HG03460 (cell line): ENCODE measurements around the gene SHISA8.
"Not testable (repeated sequence)": the region's sequence is repeated elsewhere in the genome, so short reads cannot be mapped to it uniquely, and the experiment has no call there.

Source experiments
- ATAC-seq: cut with Tn5 transposase; IDR thresholded peaks from one replicate; pipeline ENCODE4 v1.9.1; 2021; ENCODE audit not compliant: unreplicated experiment

SHISA8 gene

DNA sequence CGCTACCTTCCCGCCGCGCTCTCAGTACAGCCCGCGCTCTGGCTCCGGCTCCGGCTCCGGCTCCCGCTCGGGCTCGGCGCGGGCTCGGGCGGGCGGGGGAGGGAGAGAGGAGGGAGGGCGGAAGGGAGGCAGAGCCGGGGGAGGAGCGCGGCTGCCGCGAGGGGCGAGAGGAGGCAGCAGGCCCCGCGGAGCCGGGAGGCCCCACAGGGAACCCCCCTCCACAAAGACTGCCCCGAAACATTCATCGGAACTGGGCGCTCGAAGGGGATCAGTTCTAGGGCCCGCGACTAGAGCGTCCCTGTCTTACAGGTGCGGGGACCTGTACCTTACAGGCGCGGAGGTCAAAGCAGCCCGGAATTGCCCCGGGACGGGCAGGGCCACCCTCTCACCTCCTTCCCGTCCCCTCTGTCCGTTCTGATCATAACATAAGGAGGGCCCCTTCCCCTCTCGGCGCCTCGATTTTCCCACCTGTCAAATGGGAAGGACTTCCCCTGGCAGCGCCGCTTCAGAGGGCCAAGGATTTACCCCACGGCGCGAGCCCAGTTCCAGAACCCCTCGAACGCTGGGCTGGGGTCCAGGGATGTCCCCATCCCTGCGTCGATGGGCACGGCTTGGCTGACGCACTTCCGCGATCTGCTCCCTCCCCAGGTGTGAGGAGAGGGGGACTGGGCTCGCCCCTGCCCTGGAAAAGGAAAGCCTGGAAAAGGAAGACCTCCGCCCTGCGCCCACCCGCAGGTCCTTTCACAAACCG lies at the start of gene SHISA8:
TSS of gene SHISA8 (minus strand) at position 40 of the 751 bp plus-strand sequence. CDS start 407 bp downstream, outside the sequence.
- ATAC-seq = no peak

DNA sequence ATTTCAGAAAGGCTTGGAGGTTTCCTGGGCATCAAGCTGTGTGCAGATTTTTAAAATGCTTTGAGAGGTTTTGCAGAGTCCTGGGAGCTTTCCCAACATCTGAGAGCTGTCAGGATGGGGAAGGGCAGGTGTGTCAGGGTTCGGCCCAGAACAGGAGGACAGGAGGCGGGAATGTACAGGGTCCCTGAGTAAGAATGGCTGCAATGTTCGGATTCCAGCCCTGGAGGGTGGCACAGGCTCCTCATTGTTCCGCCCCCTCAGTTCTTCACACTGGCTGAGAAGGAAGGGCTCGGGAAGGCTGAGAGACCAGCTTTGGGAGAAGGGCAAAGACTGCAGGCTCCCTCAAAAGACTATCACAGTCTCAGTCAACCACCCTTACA lies 49.2 kb upstream of the SHISA8 start:
- ATAC-seq = no peak

DNA sequence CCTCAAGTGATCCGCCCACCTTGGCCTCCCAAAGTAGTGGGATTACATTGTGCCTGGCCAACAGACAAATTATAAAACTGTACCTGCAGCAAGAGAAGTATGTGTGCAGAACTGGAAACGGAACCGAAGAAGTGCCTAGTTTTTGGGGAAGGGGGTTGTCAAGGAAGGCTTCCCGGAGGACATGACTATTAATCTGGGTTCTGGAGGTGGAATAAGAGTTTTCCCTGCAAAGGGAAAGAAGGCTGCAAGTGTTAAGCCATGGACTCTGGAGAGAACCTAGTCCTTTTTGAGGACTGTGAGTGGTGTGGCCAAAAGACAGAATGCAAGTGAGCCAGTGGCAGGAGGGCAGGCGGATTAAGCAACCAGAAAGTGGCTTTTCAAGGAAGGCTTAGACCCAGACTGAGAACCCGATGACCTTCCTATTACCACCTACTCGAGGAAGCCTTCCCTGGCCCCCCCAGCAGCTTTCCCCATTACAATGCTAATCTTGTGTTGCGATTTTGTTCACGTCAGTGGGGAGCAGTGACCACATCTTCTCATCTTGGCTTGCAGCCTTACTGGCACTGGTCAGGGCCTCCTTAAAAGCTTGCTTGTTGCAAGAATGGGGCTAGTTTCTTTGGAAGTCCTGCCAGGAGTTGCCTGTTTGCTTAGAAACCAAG lies 48.7 kb upstream of the SHISA8 start:
- no peak for ATAC-seq

DNA sequence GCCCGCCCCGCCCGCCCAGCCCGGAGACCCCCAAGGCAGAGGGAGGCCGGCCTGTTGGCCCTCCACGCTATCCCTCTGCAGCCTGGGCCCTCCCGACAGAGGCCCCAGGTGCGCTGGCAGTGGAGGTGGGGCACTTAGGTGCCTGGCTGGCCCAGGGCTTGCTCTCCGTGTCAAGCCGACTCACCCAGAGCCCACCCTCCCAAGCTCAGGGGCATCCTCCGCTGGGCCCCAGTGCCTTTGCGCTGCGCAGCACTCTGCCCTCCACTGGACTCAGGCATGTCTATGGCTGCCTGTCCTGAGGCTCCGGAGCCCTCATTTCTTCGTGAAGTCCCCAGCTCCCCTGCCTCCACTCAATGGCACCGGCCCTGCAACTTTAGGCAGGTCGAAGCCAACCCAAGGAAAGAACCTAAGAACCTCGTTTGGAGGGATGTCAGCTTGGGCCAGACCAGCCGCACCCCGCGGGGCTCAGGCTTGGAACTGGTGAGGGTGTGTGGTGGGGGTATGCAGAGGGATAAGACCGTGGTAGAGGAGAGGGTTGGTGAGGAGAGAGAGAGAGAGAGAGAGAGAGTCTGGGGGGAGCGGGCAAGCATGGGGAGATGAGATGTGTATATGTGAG lies 43.2 kb upstream of the SHISA8 start:
- ATAC-seq = no peak

- no peak for ATAC-seq
Observed at GRCh38 chr22:41952713-41953112, 37.8 kb upstream of the SHISA8 start.

GRCh38 chr22:41951898-41952474 lies 37.1 kb upstream of the SHISA8 start, which contains the start of gene SMIM45:
Gene SMIM45 (plus strand): TSS chr22:41952150.
- no peak for ATAC-seq

GRCh38 chr22:41949297-41949965 lies 34.6 kb upstream of the SHISA8 start:
- ATAC-seq = no peak

GRCh38 chr22:41948928-41949296 lies 34.0 kb upstream of the SHISA8 start:
- not testable (repeated sequence) for ATAC-seq

GRCh38 chr22:41948142-41948541 lies 33.3 kb upstream of the SHISA8 start:
- ATAC-seq = no peak

- ATAC-seq = no peak
Observed at GRCh38 chr22:41947424-41948080, 32.7 kb upstream of the SHISA8 start.

GRCh38 chr22:41946629-41947423 lies 32.0 kb upstream of the SHISA8 start, which contains the start of gene CENPM:
Gene CENPM (minus strand): TSS chr22:41947152. CDS start chr22:41947076, 76 bp downstream.
- ATAC-seq = peak; percentile 71

DNA sequence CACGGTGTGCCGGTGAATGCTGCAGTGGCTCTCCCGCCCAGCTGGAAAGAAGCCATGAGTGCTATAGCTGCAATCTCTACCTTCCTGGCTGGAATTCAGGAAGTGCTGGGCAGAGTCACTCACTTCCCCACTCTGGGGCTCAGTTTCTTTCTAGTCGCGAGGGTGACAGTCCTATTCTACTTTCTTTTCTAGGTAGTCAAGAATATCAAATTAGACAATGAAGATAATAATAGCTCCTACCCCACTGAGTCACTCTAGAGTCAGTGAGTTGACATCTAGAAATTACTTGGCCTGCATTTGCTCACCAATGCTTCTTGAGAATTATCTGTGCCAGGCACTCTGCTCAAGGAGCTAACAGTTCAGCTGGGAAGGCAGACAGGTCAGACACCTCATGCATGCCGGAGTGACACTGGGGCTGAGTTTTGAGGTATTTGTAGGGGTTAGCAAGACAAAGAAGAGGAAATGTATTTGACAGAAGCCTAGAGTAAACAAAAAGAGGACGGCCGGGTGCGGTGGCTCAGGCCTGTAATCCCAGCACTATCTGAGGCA lies 28.9 kb upstream of the SHISA8 start:
- ATAC-seq = no peak

DNA sequence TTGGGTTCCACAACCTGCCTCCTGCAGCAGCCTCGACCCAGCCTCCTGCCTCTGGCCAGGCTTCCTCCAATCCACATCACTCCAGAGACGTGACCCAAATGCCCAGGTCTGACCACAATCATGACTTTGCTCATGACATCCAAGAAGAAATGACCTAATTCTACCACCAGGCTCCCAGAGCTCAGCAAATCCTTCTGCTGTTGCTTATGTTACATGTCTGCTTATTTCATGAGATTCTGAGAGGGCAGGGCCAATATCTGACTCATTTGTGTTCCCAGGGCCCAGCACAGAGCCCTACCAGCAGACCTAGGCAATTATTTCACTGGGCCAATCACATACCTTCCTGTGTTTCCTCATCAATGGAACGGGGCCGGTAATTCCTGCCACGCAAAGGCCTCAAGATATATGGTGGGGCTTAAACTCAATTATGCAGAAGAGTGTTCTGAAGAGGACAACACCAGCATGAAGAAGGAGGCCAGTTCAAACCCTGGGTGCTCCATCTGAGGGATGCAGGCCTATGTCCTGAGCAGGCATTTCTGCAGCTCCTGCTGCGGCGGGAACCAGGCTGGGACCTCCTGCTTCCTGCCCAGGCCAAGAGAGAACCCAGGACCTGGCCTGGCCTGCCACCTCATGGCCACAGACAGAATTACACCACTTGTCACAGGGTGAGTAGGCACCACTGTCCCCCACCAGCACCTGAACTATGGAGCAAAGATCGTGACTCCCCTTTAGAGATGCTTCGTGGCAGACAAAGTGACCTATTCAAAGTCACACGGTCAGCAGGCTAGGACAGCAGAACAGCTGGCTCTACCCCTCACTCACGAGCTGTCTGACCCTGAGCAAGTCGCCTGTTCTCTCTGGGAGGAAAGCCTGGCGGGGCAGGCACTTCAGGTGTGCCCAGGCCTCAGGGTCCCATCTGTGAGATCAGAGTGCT lies 26.2 kb upstream of the SHISA8 start:
- ATAC-seq = peak; percentile 36

DNA sequence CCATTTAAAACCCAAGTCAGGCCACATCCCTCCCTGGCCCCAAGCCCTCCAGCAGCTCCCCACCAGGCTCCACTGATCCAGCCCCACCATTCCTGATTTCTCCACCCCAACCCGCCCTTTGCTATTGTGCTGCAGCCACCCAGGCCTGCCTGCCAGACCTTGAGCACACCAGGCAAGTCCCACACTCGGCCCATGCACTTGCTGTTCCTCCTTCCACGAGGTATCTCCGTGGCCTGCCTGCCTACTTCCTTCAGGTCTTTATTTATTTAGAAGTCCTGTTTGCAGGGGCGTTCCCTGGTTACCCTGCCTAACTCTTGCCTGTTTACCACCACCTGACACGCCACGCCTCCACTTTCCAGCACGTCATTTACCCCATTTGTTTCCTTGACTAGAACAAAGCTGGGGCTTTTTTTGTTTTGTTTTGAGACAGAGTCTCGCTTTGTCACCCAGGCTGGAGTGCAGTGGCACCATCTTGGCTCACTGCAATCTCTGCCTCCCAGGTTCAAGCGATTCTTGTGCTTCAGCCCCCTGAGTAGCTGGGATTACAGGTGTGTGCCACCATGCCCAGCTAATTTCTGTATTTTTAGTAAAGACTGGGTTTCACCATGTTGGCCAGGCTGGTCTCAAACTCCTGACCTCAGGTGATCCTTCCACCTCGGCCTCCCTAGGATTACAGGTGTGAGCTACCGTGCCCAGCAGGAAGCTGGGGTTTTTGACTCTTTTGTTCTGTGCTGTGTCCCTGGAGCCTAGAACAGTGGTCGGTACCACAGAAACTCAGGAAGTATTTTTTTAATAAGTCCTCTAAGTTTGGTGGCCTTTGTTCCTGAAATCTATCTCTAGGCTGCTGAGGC lies 25.3 kb upstream of the SHISA8 start:
- ATAC-seq = peak; percentile 37

DNA sequence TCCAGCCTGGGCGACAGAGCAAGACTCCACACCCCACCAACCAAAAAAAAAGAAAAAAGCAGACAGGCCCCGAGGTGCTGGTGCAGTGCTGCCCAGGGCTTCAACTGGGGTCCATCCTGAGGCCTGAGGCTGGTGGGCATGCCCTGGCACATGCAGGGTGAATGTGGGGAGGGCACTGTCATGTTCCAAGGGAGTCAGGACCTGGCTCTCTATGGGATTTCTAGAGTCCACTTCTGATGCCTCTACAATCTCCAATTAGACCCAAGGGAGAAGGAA lies 22.0 kb upstream of the SHISA8 start:
- ATAC-seq = no peak

DNA sequence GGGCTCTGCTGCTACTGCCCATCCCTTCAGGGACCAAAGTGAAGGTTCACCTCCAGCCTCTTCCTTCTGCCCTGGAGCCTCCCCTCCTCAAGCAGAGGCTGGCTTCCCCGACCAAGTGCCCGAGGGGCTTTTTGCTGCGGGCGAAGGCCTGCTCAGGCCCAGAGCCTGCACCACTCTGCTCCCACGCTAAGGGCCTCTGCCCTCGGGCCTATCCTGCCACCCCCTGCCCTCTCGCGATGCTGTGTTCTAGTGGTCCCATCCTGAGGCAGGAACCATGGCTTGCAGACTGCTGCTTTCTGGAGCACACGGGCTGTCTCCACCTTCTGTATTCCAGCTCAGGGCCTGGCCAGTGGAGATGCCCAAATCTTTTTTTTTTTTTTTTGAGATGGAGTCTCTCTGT lies 20.6 kb upstream of the SHISA8 start:
- no peak for ATAC-seq

DNA sequence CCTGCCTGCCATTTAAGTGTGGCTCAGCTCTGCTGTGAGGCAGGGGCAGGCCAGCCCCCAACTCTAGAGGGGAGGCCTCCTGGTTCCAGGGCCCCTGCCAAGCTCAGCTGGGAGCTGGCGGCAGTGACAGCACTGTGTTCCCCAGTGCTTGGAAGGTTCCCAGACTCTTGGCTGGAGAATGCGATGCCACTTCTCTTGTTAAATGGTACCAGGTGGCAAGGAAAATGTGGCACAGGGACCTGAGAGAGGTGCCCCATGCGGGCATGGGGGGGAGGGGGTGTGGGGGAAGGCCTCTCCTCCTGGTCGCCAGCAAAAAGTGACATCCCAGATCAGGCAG lies 20.1 kb upstream of the SHISA8 start:
- no peak for ATAC-seq
